ENCODE measurements around the gene RASL11A.
A peak's percentile ranks its signal among the peaks of the same experiment; 100 is the strongest.
"Not testable (repeated sequence)": the region's sequence is repeated elsewhere in the genome, so short reads cannot be mapped to it uniquely, and the experiment has no call there.

Gene RASL11A

GRCh38 chr13:27270594-27271520 lies at the start of gene RASL11A:
RASL11A (plus strand) TSS chr13:27270830; CDS start chr13:27270945, 115 bp downstream.
- peak; percentile 96 for DNase-seq

- DNase-seq, result not testable (repeated sequence)
These were observed 48.5 kb upstream of the RASL11A start for GRCh38 chr13:27222100-27222499.

- DNase-seq, result no peak
These were observed 43.6 kb upstream of the RASL11A start for GRCh38 chr13:27226991-27227390.

GRCh38 chr13:27228131-27228530 lies 42.5 kb upstream of the RASL11A start:
- no peak for DNase-seq

GRCh38 chr13:27229642-27230041 lies 41.0 kb upstream of the RASL11A start:
- DNase-seq, result no peak

GRCh38 chr13:27233964-27234363 lies 36.7 kb upstream of the RASL11A start:
- no peak for DNase-seq

- no peak for DNase-seq
These were observed 34.2 kb upstream of the RASL11A start for GRCh38 chr13:27236478-27236877.

GRCh38 chr13:27242702-27243101 lies 27.9 kb upstream of the RASL11A start:
- no peak for DNase-seq

GRCh38 chr13:27245610-27246009 lies 25.0 kb upstream of the RASL11A start:
- DNase-seq, result no peak

GRCh38 chr13:27250833-27251165 lies 19.8 kb upstream of the RASL11A start:
- no peak for DNase-seq

GRCh38 chr13:27251166-27252091 lies 19.2 kb upstream of the RASL11A start, which contains the start of gene RPL21:
RPL21 (plus strand) TSS chr13:27251558; CDS start chr13:27253777, 2,219 bp downstream.
- peak; percentile 99 for DNase-seq

GRCh38 chr13:27252467-27252866 lies 18.2 kb upstream of the RASL11A start:
- DNase-seq, result no peak

- peak; percentile 46 for DNase-seq
These were observed 13.4 kb upstream of the RASL11A start for GRCh38 chr13:27257233-27257568.

GRCh38 chr13:27257648-27258253 lies 12.9 kb upstream of the RASL11A start:
- DNase-seq, result peak; percentile 40

- peak; percentile 29 for DNase-seq
These were observed 11.8 kb upstream of the RASL11A start for GRCh38 chr13:27258637-27259386.

GRCh38 chr13:27259831-27260230 lies 10.8 kb upstream of the RASL11A start:
- peak; percentile 63 for DNase-seq

GRCh38 chr13:27261396-27261795 lies 9.2 kb upstream of the RASL11A start:
- no peak for DNase-seq

- peak; percentile 13 for DNase-seq
These were observed 7.2 kb upstream of the RASL11A start for GRCh38 chr13:27263438-27263837.

- peak; percentile 90 for DNase-seq
These were observed 6.4 kb upstream of the RASL11A start for GRCh38 chr13:27264181-27264580.

- peak; percentile 36 for DNase-seq
These were observed 6.0 kb upstream of the RASL11A start for GRCh38 chr13:27264648-27265047.

GRCh38 chr13:27266917-27267316 lies 3.7 kb upstream of the RASL11A start:
- DNase-seq, result no peak

GRCh38 chr13:27267596-27267995 lies 3.0 kb upstream of the RASL11A start:
- DNase-seq, result no peak
